ENCODE measurements around the gene RBM8A. TPM values are rescaled to one million over a fixed set of nuclear protein-coding genes. Genes with fewer than 3 reads are reported as not detected.

The RBM8A gene
- polyA plus RNA-seq (2012; rRNA removed): 236 TPM in 2 replicates
- 306 and 395 TPM in 2 replicates for polyA plus RNA-seq (2012; cell fraction: cytosol; rRNA removed)
- polyA plus RNA-seq (2012; cell fraction: nucleus; rRNA removed): 80.7 and 82.7 TPM in 2 replicates

DNA sequence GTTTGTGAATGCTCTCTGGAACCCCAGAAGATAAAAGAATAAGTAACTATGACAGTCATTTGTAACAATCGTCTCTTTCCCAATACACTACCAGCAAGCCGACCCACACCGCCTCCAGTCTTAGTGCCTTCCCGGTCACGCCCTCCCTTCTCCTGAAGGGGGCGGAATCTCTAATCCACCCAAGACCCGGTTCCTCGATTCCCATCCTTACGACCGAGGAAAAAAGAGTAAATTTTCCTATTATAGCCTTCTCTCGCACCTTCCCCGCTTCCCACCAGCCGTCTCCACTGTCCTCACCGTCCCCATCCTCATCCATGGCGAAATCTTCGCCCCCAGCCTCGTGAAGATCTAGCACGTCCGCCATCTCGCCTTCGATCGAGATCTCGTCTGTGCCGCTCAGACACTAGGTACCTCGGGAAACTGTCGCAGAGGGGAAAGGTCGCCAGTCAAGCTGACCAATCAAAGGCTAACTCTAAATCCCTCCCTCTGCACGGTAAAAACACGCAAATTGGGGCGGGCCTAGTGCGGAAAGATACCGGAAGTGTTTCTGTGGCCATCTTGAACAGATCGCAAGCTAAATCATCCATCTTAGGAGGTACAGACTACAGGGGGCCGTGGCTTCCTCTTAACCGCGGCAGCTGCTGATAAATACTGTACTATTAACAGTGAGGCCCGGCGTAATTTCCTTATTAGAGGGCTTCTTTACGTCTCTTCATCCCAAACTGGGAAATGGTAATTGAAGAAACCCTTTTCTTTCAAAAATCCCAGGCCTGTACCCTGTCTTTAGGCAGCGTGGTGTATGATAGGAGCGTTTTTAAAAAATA, at the start of gene RBM8A:
TSS of gene RBM8A (minus strand) at position 422 of the 824 bp plus-strand sequence. CDS start at position 364, 58 bp downstream.
- ChIA-PET CTCF (interaction anchor here (0.7 to 3.4 kb wide), 23 partner anchors 9 to 125 kb away, joined by 3 to 11 read pairs (median 5); partner anchors contain the start of genes ANKRD34A, ITGA10, NUDT17 and PEX11B), POLR2A (interaction anchor here (0.6 to 2.3 kb wide), 16 partner anchors 9 to 125 kb away, joined by 3 to 34 read pairs (median 4); partner anchors contain the start of genes ANKRD34A, LIX1L, NUDT17 and PEX11B)
- H2AFZ ChIP-seq (ENCODE audit: low read depth): peak within 1 kb of the TSS; percentile 80
- peak; percentile 83 for DNase-seq
- peak within 1 kb of the TSS; percentile 80 to 82 for H3K4me3 ChIP-seq (ENCODE audit: low read depth in 2 of 2, low read length in 1 of 2)
- H3F3A ChIP-seq (replicated peaks; ENCODE audit: insufficient read depth): peaks cover 45% of the 10 kb centered on the region
- H3K9me2 ChIP-seq: no peaks in the 10 kb centered on the region
- no peaks in the 10 kb centered on the region for H3K27me3 ChIP-seq (ENCODE audit: insufficient read depth)
- peaks cover 17 to 26% of the 10 kb centered on the region in 2 experiments for H3K36me3 ChIP-seq (replicated peaks in 1 of 2; ENCODE audit: control insufficient read depth in 1 of 2, insufficient read depth in 2 of 2, low read length in 1 of 2)
- H3K27ac ChIP-seq (ENCODE audit: low read depth in 2 of 2, low read length in 1 of 2): peak within 1 kb of the TSS; percentile 95 to 96
- 1% methylated on average over 41 of the region's 41 CpGs for WGBS (ENCODE audit: low lambda C conversion rate)
- H3K4me1 ChIP-seq (ENCODE audit: control insufficient read depth in 1 of 2, insufficient read depth in 2 of 2, low read depth in 1 of 2, low read length in 1 of 2): peaks cover 7% of the 10 kb centered on the region in 2 experiments
- H3K9me3 ChIP-seq: no peaks in the 10 kb centered on the region
- peak within 1 kb of the TSS; percentile 87 for H3K4me2 ChIP-seq
- no peaks in the 10 kb centered on the region for H4K20me1 ChIP-seq (ENCODE audit: insufficient read depth)
- H3K9ac ChIP-seq: peak within 1 kb of the TSS; percentile 99
- TF ChIP-seq YY1 (IDR thresholded peaks at IDR 0.05; ENCODE audit: low read depth): peak; percentile 96
- peak; percentile 89 for TF ChIP-seq ELF1 (IDR thresholded peaks at IDR 0.05)
- TF ChIP-seq SMC3 (IDR thresholded peaks at IDR 0.05; ENCODE audit: low read depth, low read length): peak; percentile 29; the same call in 1 of the 2 replicates
- 0 out of 2 replicates have a peak, but pooled peaks have one; percentile 52 for TF ChIP-seq TEAD4 (IDR thresholded peaks at IDR 0.05; ENCODE audit: borderline replicate concordance, insufficient read depth)
- 0 out of 2 replicates have a peak, but pooled peaks have one; percentile 5 for TF ChIP-seq PBX3 (IDR thresholded peaks at IDR 0.05)
- TF ChIP-seq MEF2A (IDR thresholded peaks at IDR 0.05; ENCODE audit: borderline replicate concordance, low read depth): no peak
- no peak for TF ChIP-seq NFIC (IDR thresholded peaks at IDR 0.05; ENCODE audit: borderline replicate concordance)
- TF ChIP-seq MXI1 (IDR thresholded peaks at IDR 0.05; ENCODE audit: low read depth, low read length): peak; percentile 75
- no peak for TF ChIP-seq SIN3A (IDR thresholded peaks at IDR 0.05; ENCODE audit: borderline replicate concordance, low read depth, low read length)
- peak; percentile 75 for TF ChIP-seq CTCF (IDR thresholded peaks at IDR 0.05)
- peak; percentile 79 for TF ChIP-seq TAF1 (IDR thresholded peaks at IDR 0.05; ENCODE audit: borderline replicate concordance, low read depth, low read length)
- TF ChIP-seq, protein P1, sequence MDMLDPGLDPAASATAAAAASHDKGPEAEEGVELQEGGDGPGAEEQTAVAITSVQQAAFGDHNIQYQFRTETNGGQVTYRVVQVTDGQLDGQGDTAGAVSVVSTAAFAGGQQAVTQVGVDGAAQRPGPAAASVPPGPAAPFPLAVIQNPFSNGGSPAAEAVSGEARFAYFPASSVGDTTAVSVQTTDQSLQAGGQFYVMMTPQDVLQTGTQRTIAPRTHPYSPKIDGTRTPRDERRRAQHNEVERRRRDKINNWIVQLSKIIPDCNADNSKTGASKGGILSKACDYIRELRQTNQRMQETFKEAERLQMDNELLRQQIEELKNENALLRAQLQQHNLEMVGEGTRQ (IDR thresholded peaks at IDR 0.05; ENCODE audit: borderline replicate concordance, low read depth, low read length): no peak
- peak; percentile 94 for TF ChIP-seq CHD2 (IDR thresholded peaks at IDR 0.05; ENCODE audit: low read length, partially characterized antibody)
- TF ChIP-seq, protein P2, sequence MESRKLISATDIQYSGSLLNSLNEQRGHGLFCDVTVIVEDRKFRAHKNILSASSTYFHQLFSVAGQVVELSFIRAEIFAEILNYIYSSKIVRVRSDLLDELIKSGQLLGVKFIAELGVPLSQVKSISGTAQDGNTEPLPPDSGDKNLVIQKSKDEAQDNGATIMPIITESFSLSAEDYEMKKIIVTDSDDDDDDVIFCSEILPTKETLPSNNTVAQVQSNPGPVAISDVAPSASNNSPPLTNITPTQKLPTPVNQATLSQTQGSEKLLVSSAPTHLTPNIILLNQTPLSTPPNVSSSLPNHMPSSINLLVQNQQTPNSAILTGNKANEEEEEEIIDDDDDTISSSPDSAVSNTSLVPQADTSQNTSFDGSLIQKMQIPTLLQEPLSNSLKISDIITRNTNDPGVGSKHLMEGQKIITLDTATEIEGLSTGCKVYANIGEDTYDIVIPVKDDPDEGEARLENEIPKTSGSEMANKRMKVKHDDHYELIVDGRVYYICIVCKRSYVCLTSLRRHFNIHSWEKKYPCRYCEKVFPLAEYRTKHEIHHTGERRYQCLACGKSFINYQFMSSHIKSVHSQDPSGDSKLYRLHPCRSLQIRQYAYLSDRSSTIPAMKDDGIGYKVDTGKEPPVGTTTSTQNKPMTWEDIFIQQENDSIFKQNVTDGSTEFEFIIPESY (IDR thresholded peaks at IDR 0.05; ENCODE audit: borderline replicate concordance, low read depth): peak; percentile 87
- TF ChIP-seq NRF1 (IDR thresholded peaks at IDR 0.05; ENCODE audit: low read depth, low read length): no peak
- TF ChIP-seq EZH2phosphoT487 (IDR thresholded peaks at IDR 0.05; ENCODE audit: borderline replicate concordance, low read depth): no peak
- TF ChIP-seq EP300 (IDR thresholded peaks at IDR 0.05; ENCODE audit: borderline replicate concordance in 1 of 2, low read depth in 1 of 2, low read length in 1 of 2): 0 out of 4 replicates have a peak, but pooled peaks of 1 of the 2 experiments have one; percentile 1
- TF ChIP-seq RAD21 (IDR thresholded peaks at IDR 0.05; ENCODE audit: low read length): peak; percentile 23; the same call in 1 of the 2 replicates
- TF ChIP-seq GATA2 (CRISPR knock-in tag; IDR thresholded peaks at IDR 0.05): peak; percentile 82
- peak; percentile 81 for TF ChIP-seq GABPA (IDR thresholded peaks at IDR 0.05; ENCODE audit: low read depth)
- TF ChIP-seq POLR2AphosphoS5 (IDR thresholded peaks at IDR 0.05; ENCODE audit: low read depth, low read length): peak; percentile 97
- no peak for TF ChIP-seq JUND (IDR thresholded peaks at IDR 0.05)
- no peak for TF ChIP-seq RFX5 (IDR thresholded peaks at IDR 0.05; ENCODE audit: low read length)
- TF ChIP-seq, protein P3, sequence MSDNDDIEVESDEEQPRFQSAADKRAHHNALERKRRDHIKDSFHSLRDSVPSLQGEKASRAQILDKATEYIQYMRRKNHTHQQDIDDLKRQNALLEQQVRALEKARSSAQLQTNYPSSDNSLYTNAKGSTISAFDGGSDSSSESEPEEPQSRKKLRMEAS (IDR thresholded peaks at IDR 0.05; ENCODE audit: low read depth): peak; percentile 55
- peaks cover 24% of the 10 kb centered on the region for H3K79me2 ChIP-seq (ENCODE audit: insufficient read depth)

All from SK-N-SH (cell line).